Mucosa of stomach (tissue), 1 donor: ENCODE results near the gene RETREG3.
"Not testable (repeated sequence)": the region's sequence is repeated elsewhere in the genome, so short reads cannot be mapped to it uniquely, and the experiment has no call there.

Experiments
- H3K27me3 ChIP-seq: one replicate; pipeline ENCODE4 v1.7.0; 2013; ENCODE audit warnings: mild to moderate bottlenecking, low read length; ENCODE audit not compliant: control insufficient read depth, insufficient read depth
- H3K36me3 ChIP-seq: one replicate; pipeline ENCODE4 v1.7.0; 2013; ENCODE audit warnings: low read length; ENCODE audit not compliant: control insufficient read depth, insufficient read depth
- H3K4me1 ChIP-seq: one replicate; pipeline ENCODE4 v1.7.0; 2013; ENCODE audit warnings: mild to moderate bottlenecking, low read length; ENCODE audit not compliant: control insufficient read depth, insufficient read depth
- H3K4me3 ChIP-seq: one replicate; pipeline ENCODE4 v1.7.0; 2013; ENCODE audit warnings: low read length
- H3K9ac ChIP-seq: one replicate; pipeline ENCODE4 v1.7.0; 2013; ENCODE audit warnings: mild to moderate bottlenecking, low read length, moderate library complexity
- H3K9me3 ChIP-seq: one replicate; pipeline ENCODE4 v1.7.0; 2013; ENCODE audit warnings: mild to moderate bottlenecking, low read length, moderate library complexity; ENCODE audit not compliant: control insufficient read depth
- donor health status: Pancreatic carcinoma.

RETREG3 gene

DNA sequence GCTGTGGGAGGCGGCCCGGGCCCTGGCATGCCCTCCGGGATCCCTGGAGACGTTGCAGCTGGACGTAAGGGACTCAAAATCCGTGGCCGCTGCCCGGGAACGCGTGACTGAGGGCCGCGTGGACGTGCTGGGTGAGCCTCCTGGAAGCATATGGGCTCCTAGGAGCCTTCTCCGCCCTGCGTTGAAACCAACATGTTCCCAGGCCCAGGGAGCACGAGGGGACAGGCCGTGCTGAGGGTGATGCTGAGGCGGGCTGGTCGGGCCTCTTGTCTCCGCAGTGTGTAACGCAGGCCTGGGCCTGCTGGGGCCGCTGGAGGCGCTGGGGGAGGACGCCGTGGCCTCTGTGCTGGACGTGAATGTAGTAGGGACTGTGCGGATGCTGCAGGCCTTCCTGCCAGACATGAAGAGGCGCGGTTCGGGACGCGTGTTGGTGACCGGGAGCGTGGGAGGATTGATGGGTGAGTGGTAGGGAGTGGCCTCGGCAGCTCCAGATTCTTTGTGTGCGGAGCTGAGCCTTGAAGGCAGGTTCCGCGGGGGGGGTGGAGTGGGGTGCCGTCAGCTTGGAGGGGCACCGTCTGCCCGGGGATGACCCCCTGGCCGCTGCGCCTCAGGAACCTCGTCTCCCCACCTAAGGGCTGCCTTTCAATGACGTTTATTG, 55.9 kb downstream of the RETREG3 start:
- Histone ChIP-seq H3K4me3 (no peak overlapping the region), H3K9ac (no peak overlapping the region), H3K4me1 (peaks cover 23% of the 10 kb centered on the region), H3K27me3 (no peaks in the 10 kb centered on the region), H3K36me3 (no peaks in the 10 kb centered on the region), H3K9me3 (no peaks in the 10 kb centered on the region)

- not testable (repeated sequence) for H3K9me3 ChIP-seq, H3K27me3 ChIP-seq, H3K36me3 ChIP-seq, H3K4me3 ChIP-seq
- Histone ChIP-seq H3K4me1 (peaks cover 27% of the 10 kb centered on the region), H3K9ac (peak within 1 kb of the TSS; percentile 95)
Observed at GRCh38 chr17:42552736-42553135, 56.4 kb downstream of the RETREG3 start, which contains the start of gene HSD17B1. Gene HSD17B1, plus strand, starts transcription at chr17:42552923. Its CDS starts 11 bp downstream, at chr17:42552934.

DNA sequence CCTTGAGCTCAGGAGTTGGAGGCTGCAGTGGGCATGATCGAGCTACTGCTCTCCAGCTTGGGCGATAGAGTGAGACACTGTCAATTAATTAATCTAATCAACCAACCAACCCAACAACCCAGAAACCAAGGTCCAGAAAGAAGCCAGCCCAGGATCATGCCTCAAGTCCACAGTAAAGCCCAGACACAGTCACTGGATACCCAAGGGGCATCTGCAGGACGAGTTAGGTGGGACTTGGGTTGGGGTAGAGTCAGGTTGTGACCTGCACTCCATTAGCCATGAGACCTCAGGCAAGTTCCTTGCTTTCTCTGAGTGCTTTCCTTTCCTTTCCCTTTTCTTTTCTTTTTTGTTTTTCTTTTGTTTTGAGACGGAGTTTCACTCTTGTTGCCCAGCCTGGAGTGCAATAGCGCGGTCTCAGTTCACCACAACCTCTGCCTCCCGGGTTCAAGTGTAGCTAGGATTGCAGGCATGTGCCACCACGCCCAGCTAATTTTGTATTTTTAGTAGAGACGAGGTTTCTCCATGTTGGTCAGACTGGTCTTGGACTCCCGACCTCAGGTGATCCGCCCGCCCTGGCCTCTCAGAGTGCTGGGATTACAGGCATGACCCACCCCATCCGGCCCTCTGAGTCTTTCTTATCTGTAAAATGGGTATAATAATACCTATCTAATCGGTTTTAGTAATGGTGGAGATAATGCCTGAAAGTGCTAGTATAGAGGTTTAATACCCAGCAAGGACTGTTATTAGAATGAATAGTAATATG, 60.0 kb downstream of the RETREG3 start:
- H3K9me3 ChIP-seq = no peaks in the 10 kb centered on the region
- no peaks in the 10 kb centered on the region for H3K36me3 ChIP-seq
- H3K27me3 ChIP-seq = no peaks in the 10 kb centered on the region
- H3K4me3 ChIP-seq = no peak overlapping the region
- peaks cover 21% of the 10 kb centered on the region for H3K4me1 ChIP-seq
- no peak overlapping the region for H3K9ac ChIP-seq

- Histone ChIP-seq H3K36me3 (no peaks in the 10 kb centered on the region), H3K4me3 (no peak overlapping the region), H3K9me3 (no peaks in the 10 kb centered on the region), H3K4me1 (peaks cover 14% of the 10 kb centered on the region), H3K27me3 (no peaks in the 10 kb centered on the region), H3K9ac (peak overlapping the region; percentile 8)
Observed at GRCh38 chr17:42548070-42548837, 60.9 kb downstream of the RETREG3 start.

GRCh38 chr17:42547698-42548069, 61.5 kb downstream of the RETREG3 start:
- peaks cover 16% of the 10 kb centered on the region for H3K4me1 ChIP-seq
- peak overlapping the region; percentile 8 for H3K9ac ChIP-seq

DNA sequence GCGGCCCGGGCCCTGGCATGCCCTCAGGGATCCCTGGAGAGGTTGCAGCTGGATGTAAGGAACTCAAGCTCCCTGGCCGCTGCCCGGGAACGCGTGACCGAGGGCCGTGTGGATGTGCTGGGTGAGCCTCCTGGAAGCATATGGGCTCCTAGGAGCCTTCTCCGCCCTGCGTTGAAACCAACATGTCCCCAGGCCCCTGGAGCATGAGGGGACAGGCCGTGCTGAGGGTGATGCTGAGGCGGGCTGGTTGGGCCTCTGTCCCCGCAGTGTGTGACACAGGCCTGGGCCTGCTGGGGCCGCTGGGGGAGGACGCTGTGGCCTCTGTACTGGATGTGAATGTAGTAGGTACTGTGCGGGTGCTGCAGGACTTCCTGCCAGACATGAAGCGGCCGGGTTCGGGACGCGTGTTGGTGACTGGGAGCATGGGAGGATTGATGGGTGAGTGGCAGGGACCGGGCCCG, 62.1 kb downstream of the RETREG3 start:
- H3K36me3 ChIP-seq = no peaks in the 10 kb centered on the region
- H3K27me3 ChIP-seq = no peaks in the 10 kb centered on the region
- no peak overlapping the region for H3K4me3 ChIP-seq
- H3K9me3 ChIP-seq = no peaks in the 10 kb centered on the region
- peaks cover 22% of the 10 kb centered on the region for H3K4me1 ChIP-seq
- no peak overlapping the region for H3K9ac ChIP-seq

More at GRCh38 chr17:42547698-42548069, 61.5 kb downstream of the RETREG3 start:
- no peak overlapping the region for H3K4me3 ChIP-seq
- H3K9me3 ChIP-seq = no peaks in the 10 kb centered on the region
- H3K36me3 ChIP-seq = no peaks in the 10 kb centered on the region
- H3K27me3 ChIP-seq = no peaks in the 10 kb centered on the region

- not testable (repeated sequence) for H3K9ac ChIP-seq, H3K4me3 ChIP-seq, H3K36me3 ChIP-seq, H3K27me3 ChIP-seq, H3K9me3 ChIP-seq
- H3K4me1 ChIP-seq = peaks cover 33% of the 10 kb centered on the region
Observed at GRCh38 chr17:42545755-42546505, 63.2 kb downstream of the RETREG3 start.

DNA sequence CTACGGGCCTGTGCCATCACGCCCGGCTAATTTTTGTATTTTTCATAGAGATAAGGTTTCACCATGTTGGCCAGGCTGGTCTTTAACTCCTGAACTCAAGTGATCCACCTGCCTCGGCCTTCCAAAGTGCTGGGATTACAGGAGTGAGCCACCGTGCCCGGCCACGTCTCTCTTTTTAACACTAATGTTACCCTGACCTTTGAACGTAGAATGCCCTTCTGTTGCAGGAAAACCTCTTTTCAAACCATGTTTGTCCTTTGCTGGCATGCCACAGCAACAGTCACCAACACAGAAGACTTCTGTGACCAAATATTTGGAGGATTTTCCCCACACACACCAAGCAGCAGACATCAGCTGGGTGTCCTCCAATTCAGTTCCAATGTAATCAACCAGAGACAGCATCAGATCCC, 64.3 kb downstream of the RETREG3 start:
- peaks cover 37% of the 10 kb centered on the region for H3K4me1 ChIP-seq
- no peaks in the 10 kb centered on the region for H3K9me3 ChIP-seq
- H3K27me3 ChIP-seq = no peaks in the 10 kb centered on the region
- H3K36me3 ChIP-seq = no peaks in the 10 kb centered on the region
- H3K4me3 ChIP-seq = no peak overlapping the region
- no peak overlapping the region for H3K9ac ChIP-seq

- no peak overlapping the region for H3K9ac ChIP-seq
- H3K27me3 ChIP-seq = no peaks in the 10 kb centered on the region
- no peaks in the 10 kb centered on the region for H3K9me3 ChIP-seq
- H3K4me3 ChIP-seq = no peak overlapping the region
- no peaks in the 10 kb centered on the region for H3K36me3 ChIP-seq
- peaks cover 28% of the 10 kb centered on the region for H3K4me1 ChIP-seq
Observed at GRCh38 chr17:42543190-42544079, 65.7 kb downstream of the RETREG3 start.

DNA sequence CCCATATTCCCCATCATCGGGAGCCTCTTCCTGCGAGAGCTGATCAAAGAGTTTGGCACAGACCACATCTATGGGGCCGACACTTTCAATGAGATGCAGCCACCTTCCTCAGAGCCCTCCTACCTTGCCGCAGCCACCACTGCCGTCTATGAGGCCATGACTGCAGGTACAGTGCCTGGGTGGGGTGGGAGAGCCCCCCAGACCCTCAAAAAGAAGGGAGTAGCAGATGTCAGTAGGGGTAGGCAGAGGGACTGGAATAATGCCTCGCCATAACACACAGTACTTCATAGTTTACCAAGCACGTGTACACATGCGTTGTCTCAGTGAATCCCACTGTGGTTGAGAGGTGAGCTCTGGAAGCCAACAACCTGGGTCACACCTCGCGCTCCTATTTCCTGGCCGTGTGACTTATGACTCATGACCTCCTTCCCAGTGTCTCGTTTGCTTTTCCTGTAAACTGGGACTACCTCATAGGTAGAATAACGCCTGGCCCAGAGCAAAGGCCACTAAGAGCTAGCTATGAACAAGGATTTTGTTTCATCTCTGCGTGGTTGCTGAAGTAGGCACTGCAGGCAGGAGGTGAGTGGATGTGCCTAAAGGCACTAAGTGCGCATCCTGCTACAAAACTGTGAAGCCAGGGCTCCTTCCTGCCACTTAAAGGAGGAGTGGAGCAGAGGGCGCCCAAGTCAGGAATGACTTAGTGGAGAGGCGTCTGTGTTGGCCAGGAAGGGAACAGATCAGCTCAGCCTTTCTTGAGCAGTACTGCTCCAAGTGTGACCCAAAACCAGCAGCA, 67.9 kb downstream of the RETREG3 start:
- Histone ChIP-seq H3K9ac (peak overlapping the region; percentile 49), H3K36me3 (no peaks in the 10 kb centered on the region)

More for the DNA sequence above, 67.9 kb downstream of the RETREG3 start:
- Histone ChIP-seq H3K27me3 (no peaks in the 10 kb centered on the region), H3K9me3 (no peaks in the 10 kb centered on the region), H3K4me3 (no peak overlapping the region), H3K4me1 (peaks cover 31% of the 10 kb centered on the region)
